NK-92 treated with Interleukin-12 subunit alpha and Interleukin-12 subunit beta, amount 100 ng/mL, for 24 hours (cell line): Measurements from ENCODE around the gene ZBTB5.
"Not testable (repeated sequence)": the region's sequence is repeated elsewhere in the genome, so short reads cannot be mapped to it uniquely, and the experiment has no call there.

ENCODE experiments used
- DNase-seq: peaks from one replicate; lab custom pipeline; 2025; lab: John Stamatoyannopoulos, UW

Gene ZBTB5, protein sequence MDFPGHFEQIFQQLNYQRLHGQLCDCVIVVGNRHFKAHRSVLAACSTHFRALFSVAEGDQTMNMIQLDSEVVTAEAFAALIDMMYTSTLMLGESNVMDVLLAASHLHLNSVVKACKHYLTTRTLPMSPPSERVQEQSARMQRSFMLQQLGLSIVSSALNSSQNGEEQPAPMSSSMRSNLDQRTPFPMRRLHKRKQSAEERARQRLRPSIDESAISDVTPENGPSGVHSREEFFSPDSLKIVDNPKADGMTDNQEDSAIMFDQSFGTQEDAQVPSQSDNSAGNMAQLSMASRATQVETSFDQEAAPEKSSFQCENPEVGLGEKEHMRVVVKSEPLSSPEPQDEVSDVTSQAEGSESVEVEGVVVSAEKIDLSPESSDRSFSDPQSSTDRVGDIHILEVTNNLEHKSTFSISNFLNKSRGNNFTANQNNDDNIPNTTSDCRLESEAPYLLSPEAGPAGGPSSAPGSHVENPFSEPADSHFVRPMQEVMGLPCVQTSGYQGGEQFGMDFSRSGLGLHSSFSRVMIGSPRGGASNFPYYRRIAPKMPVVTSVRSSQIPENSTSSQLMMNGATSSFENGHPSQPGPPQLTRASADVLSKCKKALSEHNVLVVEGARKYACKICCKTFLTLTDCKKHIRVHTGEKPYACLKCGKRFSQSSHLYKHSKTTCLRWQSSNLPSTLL

DNA sequence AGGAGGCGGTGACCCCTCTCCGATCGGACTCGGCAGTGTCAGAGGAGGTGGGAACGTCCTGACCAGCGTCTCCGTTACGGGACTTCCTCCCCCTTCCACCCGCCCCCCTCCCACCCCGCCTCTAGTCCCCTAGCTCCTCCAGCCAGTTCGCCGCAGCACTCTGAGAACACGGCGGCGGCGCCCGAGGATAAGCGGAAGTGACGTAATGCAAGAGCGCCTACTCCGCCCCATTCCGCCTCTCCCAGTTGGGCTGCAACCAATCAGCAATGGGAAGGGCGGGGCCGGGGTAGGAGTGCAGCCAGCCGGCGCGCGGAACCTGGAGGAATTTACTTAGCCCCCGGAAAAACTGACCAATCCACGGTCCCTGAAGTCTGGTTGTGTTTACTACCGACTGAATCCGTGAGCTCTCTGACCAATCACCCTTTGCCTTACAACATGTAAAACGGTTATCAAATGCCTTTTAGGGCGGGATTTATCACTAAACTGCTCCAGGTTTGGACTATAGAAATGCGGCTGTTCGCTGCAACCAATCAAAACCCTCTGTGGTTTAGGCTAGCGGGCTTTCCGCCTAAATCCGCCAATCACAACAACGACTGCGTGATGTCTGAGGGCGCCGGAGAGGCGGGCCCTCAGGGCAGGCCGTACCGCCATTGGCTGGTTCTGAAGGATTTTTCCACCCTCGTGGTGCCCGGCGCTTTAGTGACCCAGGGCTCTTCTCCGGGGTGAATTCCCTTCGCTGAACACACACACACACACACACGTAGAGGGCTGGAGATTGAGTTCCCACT, at the start of gene ZBTB5:
ZBTB5 (minus strand) TSS at position 202 of the 788 bp plus-strand sequence. CDS start 22,899 bp downstream, outside the sequence.
- peak; percentile 99 for DNase-seq

DNA sequence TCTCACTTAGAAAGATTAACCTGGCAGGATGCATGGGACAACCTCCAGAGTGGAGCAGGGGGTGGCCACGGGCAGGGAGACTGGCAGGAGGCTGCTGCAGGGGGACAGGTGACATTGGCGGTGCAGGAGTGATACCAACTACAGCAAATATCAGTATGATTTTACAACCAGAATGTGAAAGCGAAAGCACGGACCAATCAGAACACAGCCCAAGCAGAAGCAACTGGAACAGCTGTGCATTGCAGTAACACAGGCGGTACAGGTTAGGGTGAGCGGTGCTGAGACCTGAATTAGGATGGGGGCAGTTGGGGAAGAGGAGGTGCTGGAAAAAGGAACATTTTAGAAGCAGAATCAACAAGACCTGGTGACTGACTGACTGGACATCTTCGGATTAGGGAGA, 49.7 kb upstream of the ZBTB5 start:
- DNase-seq, result no peak

DNA sequence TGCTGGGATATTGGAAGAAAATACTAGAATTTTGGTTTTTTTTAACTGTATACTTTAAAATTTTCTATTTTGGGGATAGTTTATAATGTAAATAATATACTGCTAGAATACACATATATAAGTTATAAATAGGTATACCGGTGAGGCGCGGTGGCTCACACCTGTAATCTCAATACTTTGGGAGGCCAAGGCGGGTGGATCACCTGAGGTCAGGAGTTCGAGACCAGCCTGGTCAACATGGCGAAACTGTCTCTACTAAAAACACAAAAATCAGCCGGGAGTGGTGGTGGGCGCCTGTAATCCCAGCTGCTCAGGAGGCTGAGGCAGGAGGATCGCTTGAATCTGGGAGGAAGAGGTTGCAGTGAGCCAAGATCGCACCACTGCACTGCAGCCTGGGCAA, 49.2 kb upstream of the ZBTB5 start:
- not testable (repeated sequence) for DNase-seq

DNA sequence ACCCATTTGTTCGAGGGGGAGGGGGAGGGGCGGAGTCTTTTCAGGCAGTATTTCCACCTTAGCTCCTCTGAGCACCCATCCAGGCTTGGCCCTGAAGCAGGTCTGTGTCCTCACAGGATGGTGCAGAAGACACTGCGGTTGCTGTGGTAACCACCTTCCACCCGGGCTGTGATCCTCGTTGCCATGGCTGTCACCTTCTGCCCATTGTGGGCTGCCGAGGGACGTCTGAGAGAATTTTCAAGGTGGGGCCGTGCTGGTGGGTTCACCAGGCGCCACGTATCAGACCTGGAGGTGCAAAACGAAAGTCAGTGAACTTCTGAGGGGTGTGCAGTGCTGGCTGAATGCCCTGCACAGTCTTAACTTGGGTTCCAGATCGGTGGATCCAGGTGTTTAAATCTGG, 47.2 kb upstream of the ZBTB5 start:
- no peak for DNase-seq

DNA sequence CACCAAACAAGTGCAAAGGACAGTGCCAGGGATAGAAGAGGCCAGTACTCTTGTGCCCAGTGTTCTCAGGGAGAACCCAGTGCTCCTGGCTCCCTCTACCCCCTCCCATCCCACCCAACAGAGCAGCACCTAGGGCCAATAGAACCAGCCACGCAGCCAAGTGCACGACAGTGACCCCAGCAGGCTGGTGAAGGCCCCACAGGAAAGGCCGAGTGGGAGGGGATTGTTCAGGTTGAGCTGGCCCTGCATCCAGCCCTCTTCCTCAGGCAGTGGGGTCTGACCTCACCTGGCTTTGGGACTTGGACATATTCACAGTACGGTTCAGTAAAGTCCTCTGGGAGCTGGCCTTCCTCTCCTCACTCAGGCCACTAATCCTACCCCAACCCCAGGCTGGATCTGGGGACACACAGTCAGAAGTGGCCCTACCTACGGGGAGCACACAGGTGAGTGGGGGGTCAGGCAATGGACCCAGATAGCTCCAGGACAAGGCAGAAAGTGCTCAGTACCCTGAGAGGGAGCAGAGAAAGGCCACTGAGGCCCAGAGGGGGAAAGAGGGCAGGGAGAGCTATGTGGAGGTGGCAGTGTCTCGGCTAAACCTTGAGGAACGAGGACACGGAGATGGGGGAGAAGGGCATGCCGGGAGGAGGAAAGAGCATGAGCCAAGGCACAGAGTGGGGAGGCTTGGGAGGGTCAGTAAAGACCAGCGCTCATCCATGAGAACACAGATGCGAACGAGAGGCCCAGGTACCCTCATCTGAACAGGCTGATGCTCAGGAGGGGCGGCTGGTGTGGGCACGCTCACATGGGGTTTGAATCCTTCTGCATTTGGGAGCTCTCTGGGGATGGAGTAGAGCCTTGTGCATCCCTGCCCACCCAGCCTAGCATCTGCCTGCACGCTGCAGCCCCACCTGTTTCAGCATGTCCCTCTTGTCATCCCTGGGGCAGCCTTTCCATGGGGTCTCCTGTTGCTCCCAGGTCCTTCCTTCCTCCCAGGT, 46.1 kb upstream of the ZBTB5 start:
- no peak for DNase-seq

DNA sequence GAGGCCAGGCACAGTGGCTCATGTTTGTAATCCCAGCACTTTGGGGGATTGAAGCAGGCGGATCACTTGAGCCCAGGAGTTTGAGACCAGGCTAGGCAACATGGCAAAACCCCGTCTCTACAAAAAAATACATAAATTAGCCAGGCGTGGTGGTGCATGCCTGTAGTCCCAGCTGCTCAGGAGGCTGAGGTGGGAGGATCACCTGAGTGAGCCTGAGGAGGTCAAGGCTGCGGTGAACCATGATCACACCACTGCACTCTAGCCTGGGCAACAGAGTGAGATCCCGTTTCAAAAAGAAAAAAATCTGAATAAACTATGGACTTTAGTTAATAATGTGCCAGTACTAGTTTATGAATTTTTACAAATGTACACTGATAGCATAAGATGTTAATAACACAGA, 44.8 kb upstream of the ZBTB5 start:
- not testable (repeated sequence) for DNase-seq

DNA sequence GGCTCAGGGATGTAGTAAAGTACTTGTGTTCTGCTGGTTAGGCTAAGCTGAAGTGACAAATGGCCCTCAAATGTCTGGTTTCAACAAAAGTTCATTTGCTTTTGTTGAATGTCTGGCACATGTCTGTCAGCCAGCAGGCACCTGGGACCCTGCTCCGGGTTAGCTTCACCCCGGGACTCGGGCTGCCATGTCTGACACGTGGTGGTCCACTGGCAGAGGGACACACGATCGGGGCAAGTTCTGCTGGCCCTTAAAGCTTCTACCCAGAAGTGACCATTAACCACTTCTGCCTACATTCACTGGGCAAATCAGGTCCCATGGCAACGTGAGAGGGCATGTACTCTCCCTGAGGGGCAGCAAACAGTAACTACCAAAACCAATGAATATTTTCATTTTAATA, 44.3 kb upstream of the ZBTB5 start:
- DNase-seq, result no peak

DNA sequence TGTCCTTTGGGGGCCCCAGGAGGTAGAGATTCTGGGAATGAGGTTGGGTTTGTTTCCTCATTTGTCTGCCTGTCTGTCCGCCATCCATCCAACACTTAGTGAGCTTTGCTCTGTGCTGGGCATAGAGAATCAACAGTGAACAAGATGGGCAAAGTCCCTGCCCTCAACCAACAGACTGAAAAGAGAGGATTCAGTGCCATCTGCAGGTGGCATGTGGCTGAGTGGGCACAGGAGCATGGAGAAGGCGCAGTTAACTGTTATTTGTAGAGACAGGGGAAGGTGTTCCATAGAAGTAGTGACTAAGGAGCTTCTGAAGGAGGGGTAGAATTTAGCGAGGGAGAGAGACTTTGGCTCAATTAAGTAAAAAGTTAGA, 43.6 kb upstream of the ZBTB5 start:
- DNase-seq, result no peak

DNA sequence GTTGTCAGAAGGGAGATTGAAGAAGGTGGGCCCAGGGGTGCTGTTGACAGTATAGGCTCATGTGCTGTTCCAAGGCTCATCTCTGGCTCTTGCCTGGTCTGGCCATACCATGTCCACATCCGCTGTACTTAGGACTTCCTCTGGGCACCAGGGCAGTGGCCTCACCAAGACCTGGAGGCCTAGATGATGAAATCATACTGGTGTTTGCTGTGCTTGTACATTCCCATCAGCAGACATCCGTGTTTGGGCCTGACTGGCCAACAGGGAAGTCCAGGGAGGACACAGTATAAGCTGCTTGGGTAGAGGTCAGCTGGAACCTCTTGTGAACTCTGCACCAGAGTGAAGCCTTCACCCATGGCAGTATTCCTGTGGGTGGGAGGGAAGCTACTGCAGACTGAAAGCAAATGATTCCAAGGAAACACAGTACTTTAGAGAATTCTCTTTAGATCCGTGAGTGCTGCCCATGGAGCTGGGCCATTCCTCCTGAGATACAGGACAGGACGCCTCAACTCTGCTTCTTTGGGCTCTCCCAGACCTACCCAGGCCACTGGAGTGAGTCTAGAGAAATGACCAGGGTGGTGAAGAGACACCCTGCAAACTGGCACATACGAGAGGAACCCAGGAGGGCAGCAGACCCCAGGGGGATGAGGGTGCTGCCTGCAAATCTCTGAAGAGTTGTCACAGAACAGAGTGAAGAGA, 43.0 kb upstream of the ZBTB5 start:
- no peak for DNase-seq

DNA sequence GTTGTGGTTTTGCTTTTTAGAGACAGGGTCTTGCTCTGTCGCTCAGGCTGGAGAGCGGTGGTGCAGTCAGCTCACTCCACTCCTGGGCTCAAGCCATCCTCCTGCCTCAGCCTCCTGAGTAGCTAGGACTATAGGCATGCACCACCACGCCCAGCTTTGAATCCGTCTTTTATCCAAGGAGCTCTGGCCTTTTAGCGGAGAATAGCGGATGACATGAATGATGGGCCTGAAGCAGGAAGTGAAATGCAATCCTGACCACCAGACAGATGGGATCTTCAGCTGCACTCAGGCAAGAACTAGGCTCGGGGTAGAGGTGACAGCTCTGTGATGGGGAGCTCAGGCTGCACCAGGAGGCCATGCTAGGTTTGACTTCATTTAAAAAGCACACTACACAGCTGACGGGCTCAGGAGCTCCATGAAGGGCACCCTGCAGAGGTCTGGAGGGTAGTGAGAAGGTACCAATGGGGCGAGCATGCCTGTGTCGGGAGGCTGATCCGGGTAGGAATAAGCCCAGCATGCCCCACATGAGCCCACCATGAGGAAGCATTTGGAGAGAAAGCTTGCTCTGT, 42.4 kb upstream of the ZBTB5 start:
- no peak for DNase-seq

DNA sequence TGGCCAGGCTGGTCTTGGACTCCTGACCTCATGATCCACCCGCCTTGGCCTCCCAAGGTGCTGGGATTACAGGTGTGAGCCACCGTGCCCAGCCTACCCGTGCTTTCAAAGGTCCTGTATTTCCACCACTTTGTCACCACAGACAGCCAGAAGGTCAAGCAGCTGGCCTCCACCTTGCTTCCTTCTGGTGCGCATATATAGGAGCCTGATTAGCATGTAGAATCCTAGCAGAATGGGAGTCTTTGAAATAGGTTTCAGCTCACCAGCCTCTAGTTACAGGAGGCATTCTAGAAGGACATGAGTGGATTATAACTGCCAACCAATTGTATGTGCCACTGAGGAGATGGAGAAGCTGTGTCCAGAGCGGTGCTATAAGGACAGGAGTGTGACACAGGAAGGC, 39.4 kb upstream of the ZBTB5 start:
- DNase-seq, result no peak

DNA sequence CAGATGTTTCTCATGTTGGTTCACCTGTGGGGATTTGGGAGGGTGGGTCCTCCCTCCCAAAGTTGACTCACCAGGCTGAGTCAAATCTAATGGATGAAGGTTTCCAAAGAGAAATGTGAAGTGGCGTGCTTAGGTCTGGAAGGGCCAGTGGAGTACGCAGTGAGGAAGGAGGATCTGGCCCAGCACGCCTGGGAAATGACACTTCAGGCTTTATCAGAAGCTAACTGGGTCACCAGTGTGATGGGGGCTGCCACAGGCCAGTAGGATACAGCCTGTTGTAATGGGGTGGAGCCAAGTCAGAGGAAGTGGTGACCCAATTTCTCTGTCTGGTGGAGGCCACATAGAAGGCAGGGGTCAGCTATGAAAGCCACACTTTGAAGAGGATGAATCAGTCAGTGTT, 38.5 kb upstream of the ZBTB5 start:
- DNase-seq, result peak; percentile 20

DNA sequence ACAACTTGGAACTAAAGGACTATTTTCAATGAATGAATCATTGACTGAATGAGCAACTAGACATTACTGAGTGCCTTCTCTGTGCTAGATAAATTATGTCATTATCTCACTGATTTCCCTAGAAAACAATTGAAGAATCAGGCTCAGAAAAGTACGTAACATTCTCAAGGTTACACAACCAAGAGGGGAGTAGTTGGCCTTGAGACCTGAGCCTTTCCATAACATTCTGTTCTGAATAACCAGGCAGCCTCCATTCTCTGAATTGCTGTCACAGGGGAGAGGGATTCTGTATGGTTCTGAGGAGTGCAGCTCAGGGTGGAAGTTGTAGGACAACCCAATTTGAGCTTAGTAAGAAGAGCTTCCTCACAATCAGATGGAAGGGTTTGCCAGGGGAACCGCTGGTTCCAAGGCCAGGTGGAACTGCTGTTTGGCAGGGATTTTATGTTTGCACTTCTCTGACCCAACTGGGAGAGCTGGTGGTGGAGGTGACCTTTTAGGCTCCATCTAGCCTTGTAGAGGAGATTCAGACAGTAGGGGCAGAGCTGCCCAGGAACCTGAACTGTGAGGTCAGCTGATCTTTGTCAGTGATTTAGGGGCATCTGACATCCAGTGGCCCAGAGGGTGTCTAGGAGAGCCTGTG, 36.8 kb upstream of the ZBTB5 start:
- DNase-seq, result no peak

DNA sequence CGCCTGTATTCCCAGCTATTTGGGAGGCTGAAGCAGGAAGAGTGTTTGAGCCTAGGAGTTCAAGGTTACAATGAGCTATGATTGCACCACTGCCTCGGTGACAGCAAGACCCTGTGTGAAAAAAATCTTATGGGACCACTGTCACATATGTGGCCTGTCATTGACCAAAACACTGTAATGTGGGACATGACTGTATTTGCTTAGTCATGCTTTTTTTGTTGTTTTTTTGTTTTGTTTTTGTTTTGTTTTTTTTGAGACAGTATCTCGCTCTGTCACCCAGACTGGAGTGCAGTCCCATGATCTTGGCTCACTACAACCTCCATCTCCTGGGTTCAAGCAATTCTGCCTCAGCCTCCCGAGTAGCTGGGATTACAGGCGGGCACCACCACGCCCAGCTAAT, 34.0 kb upstream of the ZBTB5 start:
- DNase-seq, result no peak

DNA sequence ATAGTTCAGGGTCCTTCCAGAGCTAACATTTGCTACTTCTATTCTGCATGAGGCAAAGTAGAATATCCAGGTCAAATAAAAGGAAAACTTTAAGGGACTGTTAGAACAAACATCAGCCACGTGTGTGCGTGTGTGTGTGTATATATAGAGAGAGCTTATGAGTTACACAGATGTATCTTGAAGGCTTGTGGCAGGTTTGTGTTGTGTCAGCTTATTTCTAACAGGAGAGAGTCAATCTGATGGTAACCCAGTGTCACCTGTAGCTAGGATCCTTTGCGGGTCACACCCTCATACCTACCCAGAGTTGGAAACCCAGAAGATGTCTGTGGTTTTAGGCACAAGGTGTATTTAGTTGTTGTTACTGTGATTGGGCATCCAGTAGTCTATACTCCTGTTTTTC, 33.2 kb upstream of the ZBTB5 start:
- DNase-seq, result no peak

DNA sequence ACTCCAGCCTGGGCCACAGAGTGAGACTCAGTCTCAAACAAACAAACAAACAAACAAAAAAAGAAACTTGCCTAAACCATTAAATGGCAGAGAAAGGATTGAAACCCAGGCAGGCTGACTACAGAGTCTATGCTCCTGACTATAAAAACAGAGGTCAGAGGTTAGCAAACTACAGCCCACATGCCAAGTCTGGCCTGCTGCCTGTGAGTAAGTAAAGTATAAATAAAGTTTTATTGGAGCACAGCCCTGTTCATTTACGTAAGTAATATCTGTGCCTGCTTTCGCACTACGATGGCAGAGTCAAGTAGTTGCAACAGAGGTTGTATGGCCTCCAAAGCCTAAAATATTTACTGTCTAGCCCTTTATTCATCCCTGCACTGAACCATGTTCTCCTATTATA, 32.1 kb upstream of the ZBTB5 start:
- no peak for DNase-seq

DNA sequence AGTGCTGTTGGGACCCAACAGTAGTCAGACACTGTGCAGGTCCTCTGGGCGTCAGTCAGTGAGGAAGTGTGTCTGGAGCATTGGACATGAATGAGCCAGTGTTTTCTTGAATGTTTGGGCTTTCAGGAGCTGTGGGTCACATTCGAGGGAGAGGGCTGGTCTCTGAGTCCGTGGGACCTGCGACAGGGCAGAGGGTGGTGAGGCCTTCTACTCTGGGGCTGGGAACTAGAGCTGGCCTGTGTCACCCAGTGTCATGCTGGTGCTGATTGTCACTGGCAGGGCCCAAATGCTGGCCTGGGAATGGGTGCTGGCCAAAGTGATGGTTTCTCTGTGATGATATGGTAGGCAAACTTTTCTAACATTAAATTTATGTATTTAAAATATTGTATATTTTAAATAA, 30.8 kb upstream of the ZBTB5 start:
- no peak for DNase-seq

DNA sequence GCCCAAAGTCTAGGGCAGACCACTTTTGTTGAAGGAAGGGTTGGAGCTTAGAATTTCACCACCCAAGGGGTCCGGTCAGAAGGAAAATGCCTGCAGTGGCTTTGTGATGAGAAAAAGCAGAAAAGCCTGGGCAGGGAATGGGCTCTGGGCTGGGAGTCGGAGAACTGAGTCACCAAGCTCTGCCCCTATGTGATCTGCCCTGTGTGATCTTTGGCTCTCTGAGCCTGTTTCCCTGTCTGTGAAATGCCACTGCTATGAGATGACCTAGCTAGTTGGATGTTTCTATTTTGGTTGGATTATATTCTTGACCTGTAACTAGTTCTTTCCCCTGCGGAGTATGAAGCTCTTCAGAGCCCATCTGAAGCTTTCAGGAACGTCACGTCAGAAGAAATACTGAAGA, 30.3 kb upstream of the ZBTB5 start:
- DNase-seq, result no peak

DNA sequence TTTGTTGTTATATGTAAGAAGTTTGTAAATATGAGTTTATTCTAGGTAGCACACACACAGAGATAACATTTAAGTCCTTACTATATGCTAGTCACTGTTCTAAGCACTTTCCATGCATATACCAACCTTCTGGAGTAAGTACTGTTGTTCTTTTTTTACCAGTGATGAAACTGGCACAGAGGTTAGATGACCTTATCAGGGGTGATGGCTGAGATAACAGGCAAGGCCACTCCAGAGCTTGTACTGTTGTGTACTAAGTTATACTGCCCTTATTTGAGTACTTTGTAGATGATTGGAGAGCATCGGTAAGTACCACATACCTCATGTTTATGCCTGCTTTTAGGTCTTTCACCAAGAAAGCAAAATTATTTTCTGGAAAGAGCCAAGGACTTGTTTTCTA, 26.7 kb upstream of the ZBTB5 start:
- no peak for DNase-seq
